GM12891 (cell line): ENCODE data around the gene ARMC9.

Experiments used
- POLR2A ChIP-seq: IDR thresholded peaks from 2 replicates; pipeline ENCODE4 v1.6.1; 2011; ENCODE audit warnings: low read depth, low read length, control low read depth
- POLR2AphosphoS5 ChIP-seq: IDR thresholded peaks from 2 replicates; pipeline ENCODE4 v1.6.1; 2011; ENCODE audit warnings: low read depth, low read length, control low read depth

- TF ChIP-seq POLR2AphosphoS5: no peak
- TF ChIP-seq POLR2A: no peak
These were observed 14.1 kb upstream of the ARMC9 start for GRCh38 chr2:231184319-231184718.
